ENCODE results near the gene RCBTB1. TPM values are rescaled to one million over a fixed set of nuclear protein-coding genes. Genes with fewer than 3 reads are reported as not detected.
"Not testable (repeated sequence)": the region's sequence is repeated elsewhere in the genome, so short reads cannot be mapped to it uniquely, and the experiment has no call there.

RCBTB1 gene
- total RNA-seq, 4 donors from 2014 or later: 82.2 to 172 (median 98.0) TPM

DNA sequence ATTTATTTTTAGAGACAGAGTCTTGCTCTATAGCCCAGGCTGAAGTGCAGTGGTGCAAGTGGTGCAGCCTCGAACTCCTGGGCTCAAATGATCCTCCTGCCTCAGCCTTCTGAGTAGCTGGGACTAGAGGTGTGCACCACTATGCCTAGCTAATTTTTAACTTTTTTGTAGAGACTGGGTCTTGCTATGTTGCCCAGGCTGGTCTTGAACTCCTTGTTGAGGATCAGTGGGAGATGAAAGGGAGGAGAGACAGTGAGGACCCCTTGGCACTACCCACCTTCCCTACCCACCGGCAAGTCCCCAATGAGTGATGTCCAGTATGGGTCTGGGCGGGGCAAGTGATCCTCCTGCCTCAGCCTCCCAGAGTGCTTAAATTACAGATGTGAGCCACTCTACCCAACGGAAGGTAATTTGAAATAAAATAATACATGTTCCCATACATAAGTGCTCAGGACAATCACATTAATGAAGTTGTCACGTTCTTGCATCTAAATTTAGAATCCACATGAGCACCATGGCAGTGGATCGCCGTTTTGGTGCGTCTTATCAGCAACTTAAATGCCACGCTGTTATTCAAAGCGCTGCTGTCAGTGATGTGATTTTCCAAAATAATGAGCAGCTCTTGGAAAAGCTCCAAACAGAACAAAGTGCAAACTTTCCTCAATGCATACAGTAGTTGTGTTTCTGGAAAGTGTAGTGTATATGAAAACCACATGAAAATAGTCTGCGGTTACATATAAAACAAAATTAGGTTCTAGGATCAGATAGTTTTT lies 37.0 kb upstream of the RCBTB1 start:
- intact Hi-C loops (cut with DNase I): no loop called here
- no peak for DNase-seq
- 77 to 89% methylated on average over 11 of the region's 11 CpGs for WGBS, 2 donors
- H3K27ac ChIP-seq: no peak overlapping the region
- H3K36me3 ChIP-seq: no peaks in the 10 kb centered on the region
- H3K4me3 ChIP-seq (replicated peaks in 1 of 3): no peak overlapping the region
- H3K4me1 ChIP-seq: no peaks in the 10 kb centered on the region
- H3K9me3 ChIP-seq: no peaks in the 10 kb centered on the region
- TF ChIP-seq, protein P1, sequence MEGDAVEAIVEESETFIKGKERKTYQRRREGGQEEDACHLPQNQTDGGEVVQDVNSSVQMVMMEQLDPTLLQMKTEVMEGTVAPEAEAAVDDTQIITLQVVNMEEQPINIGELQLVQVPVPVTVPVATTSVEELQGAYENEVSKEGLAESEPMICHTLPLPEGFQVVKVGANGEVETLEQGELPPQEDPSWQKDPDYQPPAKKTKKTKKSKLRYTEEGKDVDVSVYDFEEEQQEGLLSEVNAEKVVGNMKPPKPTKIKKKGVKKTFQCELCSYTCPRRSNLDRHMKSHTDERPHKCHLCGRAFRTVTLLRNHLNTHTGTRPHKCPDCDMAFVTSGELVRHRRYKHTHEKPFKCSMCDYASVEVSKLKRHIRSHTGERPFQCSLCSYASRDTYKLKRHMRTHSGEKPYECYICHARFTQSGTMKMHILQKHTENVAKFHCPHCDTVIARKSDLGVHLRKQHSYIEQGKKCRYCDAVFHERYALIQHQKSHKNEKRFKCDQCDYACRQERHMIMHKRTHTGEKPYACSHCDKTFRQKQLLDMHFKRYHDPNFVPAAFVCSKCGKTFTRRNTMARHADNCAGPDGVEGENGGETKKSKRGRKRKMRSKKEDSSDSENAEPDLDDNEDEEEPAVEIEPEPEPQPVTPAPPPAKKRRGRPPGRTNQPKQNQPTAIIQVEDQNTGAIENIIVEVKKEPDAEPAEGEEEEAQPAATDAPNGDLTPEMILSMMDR (IDR thresholded peaks at IDR 0.05): no peak
- no peak for TF ChIP-seq POLR2A (IDR thresholded peaks at IDR 0.05)
- no peaks in the 10 kb centered on the region for H3K27me3 ChIP-seq

DNA sequence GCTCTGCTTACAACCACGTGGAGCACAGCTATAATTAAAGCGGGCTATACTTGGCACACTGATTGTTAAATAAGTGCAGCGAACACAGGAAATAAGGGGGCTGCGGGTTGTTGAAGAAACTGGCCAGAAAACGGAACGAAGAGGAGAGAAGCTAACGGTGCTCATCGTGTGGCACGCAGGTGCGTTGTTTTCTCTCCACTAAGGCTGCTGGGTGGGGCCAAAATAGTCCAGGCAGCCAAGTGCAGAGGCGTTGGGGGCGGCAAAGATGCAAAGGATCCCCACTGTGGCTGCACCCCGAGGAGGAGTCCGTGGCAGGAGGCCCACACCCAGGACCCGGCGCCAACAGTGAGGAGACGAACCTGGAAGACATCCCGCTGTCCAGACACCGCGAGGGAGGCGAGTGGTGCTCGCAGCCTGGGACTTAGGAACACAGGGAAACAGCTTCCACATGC lies 34.8 kb upstream of the RCBTB1 start:
- Histone ChIP-seq H3K4me3 (replicated peaks in 1 of 3) (no peak overlapping the region), H3K36me3 (no peaks in the 10 kb centered on the region), H3K27ac (no peak overlapping the region), H3K4me1 (peaks cover 0 to 5% of the 10 kb centered on the region in 2 donors), H3K27me3 (no peaks in the 10 kb centered on the region), H3K9me3 (no peaks in the 10 kb centered on the region)
- no peak for TF ChIP-seq POLR2A (IDR thresholded peaks at IDR 0.05)
- TF ChIP-seq, protein P1 (IDR thresholded peaks at IDR 0.05): no peak
- intact Hi-C loops (cut with DNase I): no loop called here
- WGBS, 2 donors: 65 to 73% methylated on average over 22 of the region's 22 CpGs
- DNase-seq: no peak

DNA sequence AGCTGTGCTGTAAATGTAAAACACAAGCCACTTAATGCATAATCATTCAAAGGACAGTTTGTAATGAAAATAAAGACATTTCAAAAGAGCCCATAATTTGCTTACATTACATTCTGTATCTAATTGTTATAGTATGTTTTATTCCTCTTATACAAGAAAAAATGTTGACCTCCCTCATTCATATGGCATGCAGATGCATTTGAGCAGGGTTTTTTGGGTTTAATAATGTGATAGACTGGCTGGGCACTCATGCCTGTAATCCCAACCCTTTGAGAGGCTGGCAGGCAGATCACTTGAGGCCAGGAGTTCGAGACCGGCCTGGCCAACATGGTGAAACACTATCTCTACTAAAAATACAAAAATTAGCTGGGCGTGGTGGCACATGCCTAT lies 31.3 kb upstream of the RCBTB1 start:
- H3K4me1 ChIP-seq: peaks cover 0 to 5% of the 10 kb centered on the region in 2 donors
- no peaks in the 10 kb centered on the region for H3K36me3 ChIP-seq
- TF ChIP-seq, protein P1 (IDR thresholded peaks at IDR 0.05): no peak
- TF ChIP-seq POLR2A (IDR thresholded peaks at IDR 0.05): no peak
- no peaks in the 10 kb centered on the region for H3K9me3 ChIP-seq
- intact Hi-C loops (cut with DNase I): no loop called here
- 83 to 85% methylated on average over 3 of the region's 3 CpGs for WGBS, 2 donors
- H3K27ac ChIP-seq: peak overlapping the region in 1 of 3 donors; percentile 8
- H3K4me3 ChIP-seq (replicated peaks in 1 of 3): no peak overlapping the region
- DNase-seq: no peak
- no peaks in the 10 kb centered on the region for H3K27me3 ChIP-seq

DNA sequence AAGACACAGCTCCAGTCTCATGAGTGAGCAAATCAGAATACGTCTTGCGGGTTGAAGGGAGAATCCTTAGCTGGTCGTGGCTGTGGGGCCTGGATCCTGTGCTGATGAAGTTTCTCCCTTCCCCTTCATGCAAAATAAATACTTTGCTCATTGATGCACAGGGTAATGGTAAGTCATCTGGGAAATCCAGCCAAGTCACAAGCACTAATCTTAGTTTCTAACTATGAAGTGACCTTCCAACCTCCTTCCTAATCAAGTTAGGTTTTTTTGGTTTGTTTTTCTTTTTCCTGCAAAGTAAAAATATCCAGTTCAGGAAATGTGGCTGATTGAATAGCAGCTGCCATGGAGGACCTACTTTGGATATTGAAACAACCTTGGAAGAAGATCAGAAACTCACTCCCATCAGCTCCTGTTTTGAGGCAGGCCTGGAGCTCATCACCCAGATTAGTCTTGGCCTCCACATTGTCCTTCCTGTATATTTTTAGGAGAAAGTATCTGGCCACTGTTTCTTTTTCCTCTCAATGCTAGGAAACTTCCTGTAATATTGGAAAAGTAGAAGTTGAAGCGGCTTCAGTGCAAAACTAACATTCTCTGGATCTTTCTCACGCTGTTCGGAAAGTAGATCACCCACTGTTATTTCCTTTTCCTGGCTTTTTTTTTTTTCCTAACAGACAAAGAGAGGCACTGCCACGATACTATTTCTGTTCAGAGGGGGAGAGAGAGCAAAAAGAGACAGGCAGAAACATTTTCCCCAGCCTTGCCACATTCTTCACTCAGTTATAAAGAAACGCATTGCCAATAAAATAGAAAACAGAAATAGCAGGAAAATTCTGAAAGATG lies 30.7 kb upstream of the RCBTB1 start:
- no peak for DNase-seq
- H3K27ac ChIP-seq: peak overlapping the region in 1 of 3 donors; percentile 8
- H3K9me3 ChIP-seq: no peaks in the 10 kb centered on the region
- H3K4me3 ChIP-seq (replicated peaks in 1 of 3): no peak overlapping the region
- intact Hi-C loops (cut with DNase I): no loop called here
- no peaks in the 10 kb centered on the region for H3K27me3 ChIP-seq
- H3K36me3 ChIP-seq: no peaks in the 10 kb centered on the region
- WGBS, 2 donors: 62 to 69% methylated on average over 8 of the region's 8 CpGs
- TF ChIP-seq, protein P1 (IDR thresholded peaks at IDR 0.05): no peak
- TF ChIP-seq POLR2A (IDR thresholded peaks at IDR 0.05): no peak
- H3K4me1 ChIP-seq: peaks cover 0 to 5% of the 10 kb centered on the region in 2 donors

DNA sequence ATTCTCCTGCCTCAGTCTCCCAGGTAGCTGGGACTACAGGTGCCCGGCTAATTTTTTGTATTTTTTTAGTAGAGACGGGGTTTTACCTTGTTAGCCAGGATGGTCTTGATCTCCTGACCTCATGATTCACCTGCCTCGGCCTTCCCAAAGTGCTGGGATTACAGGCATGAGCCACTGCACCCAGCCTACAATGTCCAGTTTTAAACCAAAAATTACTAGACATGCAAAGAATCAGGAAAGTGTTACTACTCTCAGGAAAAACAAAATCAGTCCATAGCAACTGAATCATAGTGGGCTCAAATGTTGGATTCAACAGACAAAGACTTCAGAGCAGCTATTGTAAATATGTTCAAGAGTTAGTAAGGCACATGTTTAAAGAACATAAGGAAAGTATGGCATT lies 26.7 kb upstream of the RCBTB1 start:
- whole genome bisulfite sequencing, 2 donors: 89 to 96% methylated on average over 3 of the region's 3 CpGs

More for the DNA sequence above, 26.7 kb upstream of the RCBTB1 start:
- intact Hi-C loops (cut with DNase I); H3K36me3 ChIP-seq; DNase-seq; H3K27ac ChIP-seq; H3K4me3 ChIP-seq (replicated peaks in 1 of 3); H3K9me3 ChIP-seq; H3K27me3 ChIP-seq: not testable (repeated sequence)
- H3K4me1 ChIP-seq: peaks cover 8 to 12% of the 10 kb centered on the region in 2 donors

All from thyroid gland (tissue), 4 donors.